Upper lobe of left lung (tissue), 4 donors: ENCODE results near the gene FRMD5.

ENCODE experiments used
- CTCF ChIP-seq, 6 experiments: fragments of 450-650 bp in 4 of 6; fragments of 200-600 bp in 2 of 6; sonication (generic) in 2 of 6; IDR thresholded peaks; one replicate each; pipeline ENCODE4 v1.5.1; 2016 to 2019; ENCODE audit warnings: antibody characterized with exemption in 6 of 6
- EP300 ChIP-seq, 4 donors: sonication (generic); formaldehyde crosslinking; IDR thresholded peaks; one replicate each; pipeline ENCODE4 v1.5.1; 2017; ENCODE audit warnings: antibody characterized with exemption in 4 of 4, control low read depth in 2 of 4
- POLR2A ChIP-seq, 4 donors: fragments of 450-650 bp; IDR thresholded peaks; one replicate each; pipeline ENCODE4 v1.5.1; 2016 to 2017; ENCODE audit warnings: antibody characterized with exemption in 4 of 4, mild to moderate bottlenecking in 2 of 4
- POLR2AphosphoS5 ChIP-seq, 2 donors: sonication (generic); formaldehyde crosslinking; IDR thresholded peaks; one replicate each; pipeline ENCODE4 v1.5.1; 2017; ENCODE audit warnings: antibody characterized with exemption in 2 of 2

GRCh38 chr15:44243141-44243540 is 48.1 kb upstream of the FRMD5 start:
- TF ChIP-seq CTCF (IDR thresholded peaks at IDR 0.05) (no peak), POLR2A (IDR thresholded peaks at IDR 0.05) (no peak), POLR2AphosphoS5 (IDR thresholded peaks at IDR 0.05) (no peak), EP300 (IDR thresholded peaks at IDR 0.05) (no peak)
